Lower leg skin (tissue), 4 donors: Measurements from ENCODE around the gene IRF2BP1. TPM values are rescaled to one million over a fixed set of nuclear protein-coding genes. Genes with fewer than 3 reads are reported as not detected.

Experiments
- DNase-seq, 2 donors: peaks; one replicate each; pipeline ENCODE4 v3.0.0-alpha.2; 2019; ENCODE audit warnings: low spot score in 2 of 2
- H3K4me3 ChIP-seq: fragments of 200-600 bp; sonication (generic); 2 replicates; pipeline ENCODE4 v1.5.1; 2017; ENCODE audit warnings: mild to moderate bottlenecking, low read depth; ENCODE audit not compliant: poor library complexity, severe bottlenecking
- POLR2A ChIP-seq, 2 donors: fragments of 450-650 bp; IDR thresholded peaks; one replicate each; pipeline ENCODE4 v1.6.1; 2016 to 2017; ENCODE audit warnings: antibody characterized with exemption in 2 of 2, mild to moderate bottlenecking in 1 of 2, moderate library complexity in 1 of 2
- WGBS, 2 donors: methylation state at CpG; one replicate each; pipeline ENCODE4 v1.1.5; 2018; 5-methylcytosine and 5-hydroxymethylcytosine counted together
- intact Hi-C: fragments of 100-400 bp; cut with DNase I; formaldehyde crosslinking; loops from one replicate; pipeline ENCODE4 v1.15.0; 2023; ENCODE audit warnings: low total_unique reads
- total RNA-seq, 4 donors: library from RNA; depleted of rRNA; stranded (reverse); fragments of >200 nt; gene quantifications; one replicate each; pipeline ENCODE4 v1.1.0, GENCODE V29; 2016
- TF ChIP-seq, protein P1 (sequence below), 3 donors: fragments of 450-650 bp; IDR thresholded peaks; one replicate each; pipeline ENCODE4 v1.5.1; 2016; ENCODE audit warnings: antibody characterized with exemption in 3 of 3, mild to moderate bottlenecking in 3 of 3, moderate library complexity in 2 of 3

IRF2BP1 gene
- total RNA-seq, 4 donors from 2014 or later = 38.9 to 44.0 (median 42.8) TPM

DNA sequence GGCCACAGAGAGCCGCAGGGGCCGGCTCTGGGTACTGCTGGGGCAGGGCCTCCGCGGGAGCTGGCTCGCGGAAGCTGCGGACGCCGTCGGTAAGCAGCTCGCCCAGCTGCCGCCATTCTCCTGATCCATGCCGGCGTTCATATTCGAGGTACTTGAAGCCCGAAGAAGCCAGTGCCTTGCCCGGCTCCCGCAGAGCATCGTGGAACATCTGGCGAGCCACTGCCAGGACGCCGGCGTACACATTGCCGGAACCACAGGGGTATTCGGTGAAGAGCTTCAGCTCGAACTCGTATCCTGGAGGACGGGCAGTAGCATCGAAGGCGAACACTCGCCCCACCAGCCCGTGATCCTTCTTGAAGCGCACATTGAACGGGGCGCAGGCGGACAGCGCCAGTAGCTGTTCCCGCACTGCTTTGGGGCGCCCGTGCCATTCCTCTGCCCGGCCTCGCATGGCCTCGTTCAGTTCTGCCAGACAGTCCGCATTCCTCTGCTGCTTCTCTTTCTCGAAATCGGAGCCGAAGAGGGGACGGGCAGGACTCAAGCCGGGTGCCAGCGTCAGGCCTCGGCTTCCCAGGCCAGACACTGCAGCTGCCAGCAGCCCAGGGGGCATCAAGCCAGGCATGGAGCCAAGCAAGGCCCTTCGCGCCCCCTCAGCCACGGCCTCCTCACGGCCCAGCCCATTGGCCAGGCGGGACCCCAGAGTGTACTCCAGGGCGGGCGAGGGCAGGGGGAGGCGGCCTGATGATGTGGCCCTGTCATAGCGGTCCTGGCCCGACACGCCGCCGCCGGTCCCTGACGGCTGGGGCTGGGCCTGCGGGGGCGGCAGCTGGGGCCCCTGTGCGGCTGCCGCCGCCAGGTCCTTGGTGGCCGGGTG lies 1.0 kb downstream of the IRF2BP1 start:
- no peak for DNase-seq
- WGBS, 2 donors = 65 to 74% methylated on average over 50 to 61 of the region's 72 CpGs
- no peak for TF ChIP-seq POLR2A (IDR thresholded peaks at IDR 0.05)
- peak overlapping the region; percentile 51 for H3K4me3 ChIP-seq
- intact Hi-C loops = no loop called here

DNA sequence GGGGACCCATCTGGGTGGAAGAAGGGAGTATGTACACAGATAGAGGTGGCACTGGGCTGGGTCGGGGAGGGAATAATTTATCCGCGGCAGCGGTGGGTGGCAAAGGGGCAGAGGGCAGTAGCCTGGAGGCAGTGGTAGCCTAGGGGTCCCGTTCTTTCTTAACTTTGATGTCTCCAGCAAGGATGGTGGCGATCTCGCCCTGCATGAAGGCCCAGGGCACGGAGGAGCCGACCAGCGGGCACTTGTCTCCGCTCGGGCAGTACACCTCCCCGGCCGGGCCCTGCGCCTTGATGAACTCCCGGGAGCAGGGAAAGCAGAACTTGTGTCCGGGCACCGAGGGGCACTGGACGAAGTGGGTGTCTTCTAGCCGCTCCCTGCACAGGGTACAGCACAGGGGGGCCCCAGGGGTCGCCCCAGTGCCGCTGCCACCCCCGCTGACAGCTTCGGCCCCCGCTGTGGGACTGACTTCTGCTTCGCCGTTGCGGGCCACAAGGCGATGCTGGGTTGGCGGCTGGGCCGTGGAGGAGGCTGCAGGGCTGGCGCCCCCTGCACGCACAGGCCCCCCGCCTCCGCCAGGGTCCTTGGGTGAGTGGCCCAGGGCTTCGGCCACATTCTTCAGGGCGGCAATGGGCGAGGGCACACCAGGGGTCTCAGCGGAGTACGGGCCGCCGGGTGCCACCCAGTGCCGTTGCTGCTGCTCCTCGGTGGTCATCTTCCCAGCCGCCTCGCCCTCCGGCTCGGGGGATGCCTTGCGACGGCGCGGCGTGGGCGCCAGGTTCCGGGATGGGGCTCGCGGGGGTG lies 1.9 kb downstream of the IRF2BP1 start:
- TF ChIP-seq, protein P1, sequence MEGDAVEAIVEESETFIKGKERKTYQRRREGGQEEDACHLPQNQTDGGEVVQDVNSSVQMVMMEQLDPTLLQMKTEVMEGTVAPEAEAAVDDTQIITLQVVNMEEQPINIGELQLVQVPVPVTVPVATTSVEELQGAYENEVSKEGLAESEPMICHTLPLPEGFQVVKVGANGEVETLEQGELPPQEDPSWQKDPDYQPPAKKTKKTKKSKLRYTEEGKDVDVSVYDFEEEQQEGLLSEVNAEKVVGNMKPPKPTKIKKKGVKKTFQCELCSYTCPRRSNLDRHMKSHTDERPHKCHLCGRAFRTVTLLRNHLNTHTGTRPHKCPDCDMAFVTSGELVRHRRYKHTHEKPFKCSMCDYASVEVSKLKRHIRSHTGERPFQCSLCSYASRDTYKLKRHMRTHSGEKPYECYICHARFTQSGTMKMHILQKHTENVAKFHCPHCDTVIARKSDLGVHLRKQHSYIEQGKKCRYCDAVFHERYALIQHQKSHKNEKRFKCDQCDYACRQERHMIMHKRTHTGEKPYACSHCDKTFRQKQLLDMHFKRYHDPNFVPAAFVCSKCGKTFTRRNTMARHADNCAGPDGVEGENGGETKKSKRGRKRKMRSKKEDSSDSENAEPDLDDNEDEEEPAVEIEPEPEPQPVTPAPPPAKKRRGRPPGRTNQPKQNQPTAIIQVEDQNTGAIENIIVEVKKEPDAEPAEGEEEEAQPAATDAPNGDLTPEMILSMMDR (IDR thresholded peaks at IDR 0.05) = no peak
- no peak for TF ChIP-seq POLR2A (IDR thresholded peaks at IDR 0.05)
- H3K4me3 ChIP-seq = no peak overlapping the region

DNA sequence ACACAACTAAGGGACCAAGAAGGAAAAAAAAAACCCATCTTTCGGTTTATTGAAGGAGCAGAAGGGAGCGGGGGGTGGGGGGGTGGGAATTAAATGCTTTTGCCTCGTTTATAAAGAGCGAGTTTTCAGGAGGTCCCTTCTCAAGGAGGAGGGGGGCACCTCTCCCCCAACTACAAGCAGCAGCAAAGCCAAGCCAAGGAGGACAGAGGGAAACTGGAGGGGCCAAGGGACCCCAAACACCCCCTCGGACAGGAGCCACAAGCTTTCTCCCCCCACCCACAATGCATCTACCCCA lies 2.4 kb downstream of the IRF2BP1 start:
- WGBS, 2 donors = 20 to 31% methylated on average over 5 of the region's 5 CpGs
- intact Hi-C loops = no loop called here
- no peak for TF ChIP-seq POLR2A (IDR thresholded peaks at IDR 0.05)
- TF ChIP-seq, protein P1 (IDR thresholded peaks at IDR 0.05) = no peak
- DNase-seq = no peak
- H3K4me3 ChIP-seq = no peak overlapping the region

More for the DNA sequence above, 1.9 kb downstream of the IRF2BP1 start:
- DNase-seq = no peak
- WGBS, 2 donors = 86 to 94% methylated on average over 34 to 46 of the region's 57 CpGs
- intact Hi-C loops = no loop called here

DNA sequence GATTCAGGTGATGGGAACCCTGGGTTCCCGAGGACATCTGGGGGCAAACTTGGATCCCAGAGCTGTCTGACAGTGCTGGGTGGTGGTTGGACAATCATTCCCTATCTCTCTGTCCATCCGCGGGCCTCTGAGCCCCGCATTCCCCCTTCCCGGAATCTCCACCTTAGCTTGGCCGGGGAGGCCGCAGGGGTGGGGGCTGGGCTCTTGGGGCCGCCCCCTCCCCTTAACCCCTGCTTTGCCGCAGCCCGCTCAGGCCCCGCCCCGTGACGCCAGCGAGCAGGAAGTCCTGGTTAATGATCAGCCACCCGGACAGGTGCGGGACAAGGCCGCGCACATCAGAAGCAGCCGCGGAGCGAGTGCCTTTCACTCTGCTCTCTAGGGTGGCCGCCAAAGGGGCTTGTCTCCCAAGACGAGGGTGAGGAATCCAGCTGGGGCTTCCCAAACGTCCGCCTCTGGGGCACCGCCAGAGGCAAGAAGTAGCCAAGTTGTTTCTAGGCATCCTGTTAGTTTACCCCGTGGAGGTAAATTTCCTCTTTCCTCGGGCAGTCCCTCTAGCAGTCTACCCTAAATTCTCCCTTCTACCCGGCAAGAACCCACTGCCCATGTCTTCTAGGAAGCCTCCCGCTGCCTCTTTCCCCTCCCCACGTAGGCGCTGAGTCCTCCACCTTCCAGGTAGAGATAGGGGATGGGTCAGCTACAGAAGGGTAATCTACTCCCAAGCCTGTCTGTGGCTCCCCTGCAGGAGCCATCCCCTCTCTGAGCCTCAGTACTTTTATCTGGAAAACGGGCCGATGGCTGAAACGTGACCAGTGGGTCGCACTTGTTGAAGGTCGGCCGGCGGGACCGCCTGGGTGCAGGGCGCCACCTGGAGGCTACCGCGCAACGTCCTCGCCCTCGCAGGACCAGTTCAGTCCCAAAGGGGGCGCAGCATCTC lies 3.0 kb downstream of the IRF2BP1 start:
- TF ChIP-seq, protein P1 (IDR thresholded peaks at IDR 0.05) = peak in 1 of 3 donors; percentile 79
- no peak for TF ChIP-seq POLR2A (IDR thresholded peaks at IDR 0.05)
- WGBS, 2 donors = 10 to 16% methylated on average over 45 to 46 of the region's 47 CpGs
- intact Hi-C loops = no loop called here

DNA sequence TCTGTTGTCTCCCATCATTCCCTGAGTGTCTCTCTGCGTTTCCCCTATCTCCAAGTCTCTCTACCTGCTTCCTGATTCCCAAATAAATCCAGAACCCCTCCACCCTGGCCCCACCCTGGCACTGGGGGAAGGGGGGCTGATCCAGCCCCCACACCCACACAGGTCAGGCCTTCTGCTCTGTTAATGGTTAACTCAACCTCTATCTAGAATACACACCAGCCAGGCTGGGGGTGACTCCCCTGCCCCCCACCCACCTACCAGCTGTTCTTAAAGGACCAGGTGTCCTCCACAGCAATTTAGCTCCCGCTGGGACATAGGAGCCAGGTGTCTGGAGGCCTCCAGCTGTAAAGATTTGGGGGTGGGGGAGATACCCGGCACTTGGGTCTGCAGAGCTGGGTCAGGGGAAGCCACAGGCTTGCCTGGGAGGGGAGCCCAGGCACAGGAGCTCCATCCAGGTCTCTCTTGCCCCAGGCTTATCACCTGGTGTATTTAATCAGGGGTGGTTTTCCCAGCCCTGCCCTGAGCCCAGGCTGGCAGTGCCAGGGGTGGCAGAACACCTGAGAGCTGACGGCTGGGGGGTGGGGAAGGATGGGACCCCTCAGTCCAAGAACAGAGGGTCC lies 3.9 kb downstream of the IRF2BP1 start:
- no peak overlapping the region for H3K4me3 ChIP-seq
- intact Hi-C loops = no loop called here
- TF ChIP-seq, protein P1 (IDR thresholded peaks at IDR 0.05) = no peak
- no peak for TF ChIP-seq POLR2A (IDR thresholded peaks at IDR 0.05)
- WGBS, 2 donors = 55 to 67% methylated on average over 3 to 4 of the region's 4 CpGs
- DNase-seq = no peak

More for the DNA sequence above, 3.0 kb downstream of the IRF2BP1 start:
- no peak overlapping the region for H3K4me3 ChIP-seq
- peak; percentile 60 to 95 for DNase-seq
